GM12891 (cell line): Measurements from ENCODE around the gene ORAI3.

Experiments
- DNase-seq: peaks from one replicate; pipeline ENCODE4 v3.0.0; 2011; ENCODE audit warnings: low spot score; ENCODE audit not compliant: insufficient read length
- FAIRE-seq: peaks from 2 replicates; lab custom pipeline; 2011; peaks lifted over from hg19 to GRCh38; lab: Jason Lieb, UNC
- PAX5 ChIP-seq: IDR thresholded peaks from 2 replicates; pipeline ENCODE4 v1.6.1; 2011; ENCODE audit warnings: low read length, moderate library complexity, mild to moderate bottlenecking; ENCODE audit not compliant: insufficient read depth, severe bottlenecking
- POLR2A ChIP-seq: IDR thresholded peaks from 2 replicates; pipeline ENCODE4 v1.6.1; 2011; ENCODE audit warnings: low read depth, low read length, control low read depth
- POLR2AphosphoS5 ChIP-seq: IDR thresholded peaks from 2 replicates; pipeline ENCODE4 v1.6.1; 2011; ENCODE audit warnings: low read depth, low read length, control low read depth
- POU2F2 ChIP-seq: IDR thresholded peaks from 2 replicates; pipeline ENCODE4 v1.6.1; 2011; ENCODE audit warnings: low read depth, mild to moderate bottlenecking, control low read depth, low read length, moderate library complexity
- SPI1 ChIP-seq: IDR thresholded peaks from 2 replicates; pipeline ENCODE4 v1.6.1; 2011; ENCODE audit warnings: low read depth, low read length, control low read depth
- TAF1 ChIP-seq: IDR thresholded peaks from 2 replicates; pipeline ENCODE4 v1.6.1; 2011; ENCODE audit warnings: low read depth, low read length, control low read depth

Gene ORAI3

GRCh38 chr16:30980023-30980371 is 31.1 kb downstream of the ORAI3 start:
- DNase-seq (no peak), FAIRE-seq (no peak)
- no peak for TF ChIP-seq POLR2AphosphoS5
- no peak for TF ChIP-seq PAX5
- TF ChIP-seq POU2F2: no peak
- TF ChIP-seq POLR2A: no peak
- no peak for TF ChIP-seq SPI1
- no peak for TF ChIP-seq TAF1

- DNase-seq: no peak
- no peak for FAIRE-seq
- TF ChIP-seq SPI1: no peak
- TF ChIP-seq TAF1: no peak
- TF ChIP-seq POU2F2: no peak
- TF ChIP-seq POLR2A: no peak
- no peak for TF ChIP-seq PAX5
- no peak for TF ChIP-seq POLR2AphosphoS5
Observed at GRCh38 chr16:30980434-30980833, 31.6 kb downstream of the ORAI3 start.

DNA sequence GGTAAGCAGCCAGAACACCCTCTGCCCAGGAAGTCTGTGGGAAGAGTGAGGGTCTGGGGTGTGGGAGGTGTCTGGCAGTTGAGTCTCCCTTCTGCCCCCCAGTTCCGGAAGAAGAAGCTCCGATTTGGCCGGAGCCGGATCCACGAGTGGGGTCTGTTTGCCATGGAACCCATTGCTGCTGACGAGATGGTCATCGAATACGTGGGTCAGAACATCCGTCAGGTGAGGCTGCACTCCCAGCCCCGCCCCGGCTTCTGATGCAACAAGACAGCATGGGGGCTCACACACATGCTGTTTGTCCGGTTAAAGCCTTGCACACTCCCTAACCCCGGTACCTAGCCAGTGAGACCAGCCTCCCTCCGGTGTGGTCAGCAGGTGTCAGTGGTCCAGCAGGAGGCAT is 32.1 kb downstream of the ORAI3 start:
- FAIRE-seq (no peak), DNase-seq (no peak)
- TF ChIP-seq POLR2AphosphoS5: no peak

GRCh38 chr16:30982548-30983288 is 33.9 kb downstream of the ORAI3 start:
- FAIRE-seq (no peak), DNase-seq (no peak)
- no peak for TF ChIP-seq PAX5
- no peak for TF ChIP-seq POU2F2
- peak; percentile 20; the same call in 1 of the 2 replicates for TF ChIP-seq POLR2A
- TF ChIP-seq SPI1: no peak
- peak; percentile 9; the same call in 1 of the 2 replicates for TF ChIP-seq POLR2AphosphoS5
- TF ChIP-seq TAF1: no peak

DNA sequence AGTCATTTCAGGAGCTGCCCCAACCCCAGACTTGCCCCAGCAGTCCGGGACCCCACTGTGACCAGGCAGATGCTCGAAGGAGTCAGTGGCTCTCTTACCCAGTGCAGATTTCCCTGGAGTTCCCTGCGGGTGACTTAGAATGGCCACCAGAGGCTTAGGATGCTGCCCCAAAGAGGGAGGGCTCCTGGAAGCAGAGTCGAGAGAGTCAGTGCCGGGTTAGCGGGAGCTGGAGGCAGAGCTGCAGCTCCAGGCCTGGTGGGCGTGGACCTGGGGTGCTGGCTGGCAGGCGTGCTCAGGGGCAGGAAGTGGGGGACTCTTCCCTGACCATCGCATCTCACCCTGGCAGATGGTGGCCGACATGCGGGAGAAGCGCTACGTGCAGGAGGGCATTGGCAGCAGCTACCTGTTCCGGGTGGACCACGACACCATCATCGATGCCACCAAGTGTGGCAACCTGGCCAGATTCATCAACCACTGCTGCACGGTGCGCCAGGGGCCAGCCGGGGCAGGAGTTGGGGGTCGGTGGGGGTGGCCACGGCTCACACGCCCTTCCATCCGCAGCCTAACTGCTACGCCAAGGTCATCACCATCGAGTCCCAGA is 34.5 kb downstream of the ORAI3 start:
- no peak for DNase-seq
- no peak for FAIRE-seq

DNA sequence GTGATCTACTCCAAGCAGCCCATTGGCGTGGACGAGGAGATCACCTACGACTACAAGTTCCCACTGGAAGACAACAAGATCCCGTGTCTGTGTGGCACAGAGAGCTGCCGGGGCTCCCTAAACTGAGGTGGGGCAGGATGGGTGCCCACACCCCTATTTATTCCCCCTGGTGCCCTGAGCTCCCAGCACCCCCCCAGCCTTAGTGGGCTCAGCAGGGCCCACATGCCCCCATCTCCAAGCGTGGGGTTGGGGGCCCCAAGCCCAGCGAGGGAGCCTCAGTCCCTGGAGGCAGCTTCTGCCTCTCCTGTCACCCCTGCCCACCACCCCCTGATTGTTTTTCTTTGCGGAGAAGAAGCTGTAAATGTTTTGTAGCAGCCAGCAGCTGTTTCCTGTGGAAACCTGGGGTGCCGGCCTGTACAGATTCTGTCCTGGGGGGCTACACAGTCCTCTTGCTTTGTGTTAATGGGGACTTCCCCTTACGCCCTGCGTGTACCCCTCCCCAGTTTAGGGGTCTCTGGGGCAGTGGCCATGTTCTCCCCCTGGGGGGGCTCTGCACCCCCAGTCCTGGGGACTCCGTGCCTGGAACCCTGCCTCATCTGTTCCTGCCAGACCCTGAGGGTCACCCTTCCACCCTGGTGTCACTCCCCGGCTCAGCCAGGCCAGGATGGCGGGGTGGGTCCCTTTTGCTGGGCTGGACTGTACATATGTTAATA is 35.2 kb downstream of the ORAI3 start:
- TF ChIP-seq POU2F2: no peak
- no peak for TF ChIP-seq POLR2A
- no peak for TF ChIP-seq POLR2AphosphoS5
- TF ChIP-seq TAF1: no peak
- no peak for TF ChIP-seq SPI1
- TF ChIP-seq PAX5: no peak
- DNase-seq: no peak
- FAIRE-seq: no peak

More for the DNA sequence above, 34.5 kb downstream of the ORAI3 start:
- TF ChIP-seq SPI1: no peak
- no peak for TF ChIP-seq TAF1
- no peak for TF ChIP-seq POU2F2
- TF ChIP-seq POLR2AphosphoS5: no peak; the same call in 1 of the 2 replicates
- no peak for TF ChIP-seq POLR2A
- no peak for TF ChIP-seq PAX5

GRCh38 chr16:30984669-30985400 is 36.0 kb downstream of the ORAI3 start, which contains the start of gene HSD3B7:
Gene HSD3B7, plus strand, starts transcription at chr16:30985207. Its CDS starts 452 bp downstream, at chr16:30985659.
- TF ChIP-seq TAF1 (no peak), POLR2A (no peak; the same call in none of the 2 replicates), POU2F2 (peak; percentile 19; the same call in 1 of the 2 replicates), PAX5 (no peak), POLR2AphosphoS5 (peak; percentile 55; the same call in 1 of the 2 replicates), SPI1 (no peak)
- FAIRE-seq: peak; percentile 88
- peak; percentile 97 for DNase-seq

DNA sequence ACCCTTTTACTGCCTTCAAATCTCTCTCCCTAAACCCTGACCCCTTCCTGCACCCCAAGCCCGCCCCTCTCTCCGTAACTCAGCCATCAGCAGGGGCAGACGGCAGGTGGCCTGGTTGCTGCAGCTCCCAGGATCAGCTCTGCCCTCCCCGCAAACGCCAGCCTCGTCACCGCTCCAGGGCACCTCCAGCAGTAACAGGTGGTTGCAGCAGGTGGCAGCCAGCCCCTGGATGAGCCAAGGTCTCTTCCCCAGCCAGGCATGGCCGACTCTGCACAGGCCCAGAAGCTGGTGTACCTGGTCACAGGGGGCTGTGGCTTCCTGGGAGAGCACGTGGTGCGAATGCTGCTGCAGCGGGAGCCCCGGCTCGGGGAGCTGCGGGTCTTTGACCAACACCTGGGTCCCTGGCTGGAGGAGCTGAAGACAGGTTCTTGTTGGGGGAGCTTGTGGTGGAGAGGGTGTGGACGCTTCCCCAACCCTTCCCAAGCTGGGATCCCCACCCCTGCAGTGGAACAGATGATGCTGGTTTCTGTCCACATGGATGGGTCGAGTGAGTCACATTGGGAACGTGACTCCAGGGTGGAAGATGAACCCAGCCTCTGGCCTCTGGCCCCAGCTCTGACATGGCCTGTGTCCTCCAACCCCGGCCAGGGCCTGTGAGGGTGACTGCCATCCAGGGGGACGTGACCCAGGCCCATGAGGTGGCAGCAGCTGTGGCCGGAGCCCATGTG is 36.7 kb downstream of the ORAI3 start:
- FAIRE-seq: no peak
- DNase-seq: no peak
- TF ChIP-seq PAX5 (no peak), POLR2AphosphoS5 (no peak), SPI1 (no peak), TAF1 (no peak)
